Psoas muscle (tissue), 8 donors: ENCODE data around the gene FAM222B. TPM values are rescaled to one million over a fixed set of nuclear protein-coding genes. Genes with fewer than 3 reads are reported as not detected.
A peak's percentile ranks its signal among the peaks of the same experiment; 100 is the strongest.
"Not testable (repeated sequence)": the region's sequence is repeated elsewhere in the genome, so short reads cannot be mapped to it uniquely, and the experiment has no call there.

Source experiments
- ATAC-seq, 4 donors: fragments of 200-7000 bp; cut with Tn5 transposase; one replicate each; pipeline ENCODE4 v1.9.1; 2020; ENCODE audit warnings: moderate library complexity in 3 of 4, mild to moderate bottlenecking in 2 of 4
- DNase-seq, 2 donors: peaks; one replicate each; pipeline ENCODE4 v3.0.0-alpha.2; 2020
- H3K27ac ChIP-seq: fragments of 200-600 bp; one replicate; pipeline ENCODE4 v1.8.0; 2022
- H3K27me3 ChIP-seq, 3 donors: fragments of 200-600 bp in 1 of 3; one replicate each; pipeline versions ENCODE4 v1.6.1 to v1.8.0; 2013 to 2022; ENCODE audit warnings: low read length in 2 of 3, mild to moderate bottlenecking in 2 of 3, moderate library complexity in 1 of 3; ENCODE audit not compliant: insufficient read depth in 3 of 3
- H3K36me3 ChIP-seq, 2 donors: fragments of 200-600 bp in 1 of 2; one replicate each; pipeline versions ENCODE4 v1.6.1 to v1.8.0; 2013 to 2022; ENCODE audit warnings: low read depth in 1 of 2, mild to moderate bottlenecking in 1 of 2, moderate library complexity in 1 of 2; ENCODE audit not compliant: insufficient read depth in 1 of 2
- H3K4me1 ChIP-seq: fragments of 200-600 bp; one replicate; pipeline ENCODE4 v1.8.0; 2022
- H3K4me3 ChIP-seq: fragments of 200-600 bp; one replicate; pipeline ENCODE4 v1.8.0; 2022; ENCODE audit warnings: mild to moderate bottlenecking
- H3K9me3 ChIP-seq: fragments of 200-600 bp; one replicate; pipeline ENCODE4 v1.8.0; 2022
- WGBS, 3 donors: extraction: QIAGEN DNeasy Blood & Tissue Kit; methylation state at CpG; one replicate each; pipeline versions ENCODE4 v1.1.6 to v1.1.7; 2013; 5-methylcytosine and 5-hydroxymethylcytosine counted together
- intact Hi-C, 2 donors: fragments of 100-400 bp; cut with DNase I; formaldehyde crosslinking; loops; one replicate each; pipeline versions ENCODE4 v1.11.0 to v1.14.2; 2022
- polyA plus RNA-seq, 3 donors: library from polyadenylated mRNA; stranded (reverse); fragments of 200-250 nt; gene quantifications; one replicate each; pipeline ENCODE4 v1.2.3, GENCODE V29; 2013
- total RNA-seq, 4 donors: library from RNA; stranded (reverse); fragmentation: NEBNext Ultra II Directional in 2 of 4; extraction: Animal tissue kit (Norgen Biotek cat#: 25700) in 2 of 4; gene quantifications; one replicate each; pipeline versions ENCODE4 v1.2.1 to v1.2.4, GENCODE V29; 2021 to 2023
- TF ChIP-seq, protein P1 (sequence below): fragments of 200-600 bp; IDR thresholded peaks from one replicate; pipeline ENCODE4 v1.8.0; 2022; ENCODE audit warnings: antibody characterized with exemption
- donor health status: healthy with polysubstance abuse.
- donor health status: DM: no; HTN: no; CAD: no; lungs with moderate emphysema.
- donor health status: Bipolar disorder and iron deficiency.
- donor health status: healthy.
- donor health status: DM: yes; HTN: yes; CAD: no.
- donor health status: DM: no; HTN: no; CAD: no.
- donor health status: DM: no; HTN: no; CAD: no.
- donor health status: DM: yes; HTN: yes; CAD: no.

FAM222B gene
- total and polyA plus RNA-seq, 7 donors, result 22.4 to 66.2 (median 32.2) TPM

DNA sequence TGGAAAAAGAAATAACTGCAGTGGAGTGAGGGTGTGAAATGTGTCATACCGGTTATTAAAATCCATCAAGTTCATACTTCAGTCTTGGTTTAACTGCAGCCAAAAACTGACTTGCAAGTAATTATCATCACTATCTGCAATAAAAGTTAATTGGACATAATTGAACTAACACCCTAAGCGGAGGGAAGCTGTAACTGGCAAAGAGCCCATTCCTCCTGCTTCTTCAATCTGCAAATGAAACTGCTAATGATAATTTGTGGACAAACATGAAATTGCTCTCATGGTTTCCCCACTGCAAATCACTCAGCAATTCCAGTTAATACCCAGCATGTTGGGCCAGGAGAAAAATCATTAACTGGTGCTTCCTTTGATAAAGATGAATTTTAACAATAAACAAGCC is 46.5 kb downstream of the FAM222B start:
- H3K36me3 ChIP-seq, result no peaks in the 10 kb centered on the region
- WGBS, 3 donors, result 67 to 77% (median 75%) methylated on average over 2 of the region's 2 CpGs
- H3K4me1 ChIP-seq, result peaks cover 8% of the 10 kb centered on the region
- no peaks in the 10 kb centered on the region for H3K9me3 ChIP-seq
- ATAC-seq, result no peak
- TF ChIP-seq, protein P1, sequence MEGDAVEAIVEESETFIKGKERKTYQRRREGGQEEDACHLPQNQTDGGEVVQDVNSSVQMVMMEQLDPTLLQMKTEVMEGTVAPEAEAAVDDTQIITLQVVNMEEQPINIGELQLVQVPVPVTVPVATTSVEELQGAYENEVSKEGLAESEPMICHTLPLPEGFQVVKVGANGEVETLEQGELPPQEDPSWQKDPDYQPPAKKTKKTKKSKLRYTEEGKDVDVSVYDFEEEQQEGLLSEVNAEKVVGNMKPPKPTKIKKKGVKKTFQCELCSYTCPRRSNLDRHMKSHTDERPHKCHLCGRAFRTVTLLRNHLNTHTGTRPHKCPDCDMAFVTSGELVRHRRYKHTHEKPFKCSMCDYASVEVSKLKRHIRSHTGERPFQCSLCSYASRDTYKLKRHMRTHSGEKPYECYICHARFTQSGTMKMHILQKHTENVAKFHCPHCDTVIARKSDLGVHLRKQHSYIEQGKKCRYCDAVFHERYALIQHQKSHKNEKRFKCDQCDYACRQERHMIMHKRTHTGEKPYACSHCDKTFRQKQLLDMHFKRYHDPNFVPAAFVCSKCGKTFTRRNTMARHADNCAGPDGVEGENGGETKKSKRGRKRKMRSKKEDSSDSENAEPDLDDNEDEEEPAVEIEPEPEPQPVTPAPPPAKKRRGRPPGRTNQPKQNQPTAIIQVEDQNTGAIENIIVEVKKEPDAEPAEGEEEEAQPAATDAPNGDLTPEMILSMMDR, result no peak
- intact Hi-C loops, result no loop called here
- no peak overlapping the region for H3K27ac ChIP-seq
- H3K4me3 ChIP-seq, result no peak overlapping the region
- no peaks in the 10 kb centered on the region for H3K27me3 ChIP-seq
- DNase-seq, result no peak

DNA sequence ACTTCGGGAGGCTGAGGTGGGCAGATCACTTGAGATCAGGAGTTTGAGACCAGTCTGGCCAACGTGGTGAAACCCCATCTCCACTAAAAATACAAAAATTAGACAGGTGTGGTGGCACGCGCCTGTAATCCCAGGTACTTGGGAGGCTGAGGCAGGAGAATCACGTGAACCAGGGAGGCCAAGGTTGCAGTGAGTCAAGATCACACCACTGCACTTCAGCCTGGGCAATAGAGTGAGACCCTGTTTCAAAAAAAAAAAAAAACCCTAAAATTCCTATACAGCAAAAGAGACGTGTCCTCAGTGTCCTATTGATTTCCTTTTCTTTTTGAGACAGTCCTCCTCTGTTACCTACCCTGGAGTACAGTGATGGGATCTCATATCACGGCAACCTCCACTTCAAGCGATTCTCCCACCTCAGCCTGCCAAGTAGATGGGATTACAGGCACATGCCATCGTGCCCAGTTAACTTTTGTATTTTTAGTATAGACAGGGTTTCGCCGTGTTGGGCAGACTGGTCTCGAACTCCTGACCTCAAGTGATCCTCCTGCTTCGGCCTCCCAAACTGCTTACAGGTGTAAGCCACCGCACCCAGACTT is 47.6 kb downstream of the FAM222B start:
- H3K27me3 ChIP-seq, H3K36me3 ChIP-seq, H3K27ac ChIP-seq, intact Hi-C loops, H3K4me3 ChIP-seq, H3K4me1 ChIP-seq, DNase-seq, H3K9me3 ChIP-seq: not testable (repeated sequence)
- ATAC-seq, result peak in 3 of 4 donors; percentile 44 to 77 (median 68)
- WGBS, 3 donors, result 50 to 71% (median 61%) methylated on average over 14 of the region's 14 CpGs

DNA sequence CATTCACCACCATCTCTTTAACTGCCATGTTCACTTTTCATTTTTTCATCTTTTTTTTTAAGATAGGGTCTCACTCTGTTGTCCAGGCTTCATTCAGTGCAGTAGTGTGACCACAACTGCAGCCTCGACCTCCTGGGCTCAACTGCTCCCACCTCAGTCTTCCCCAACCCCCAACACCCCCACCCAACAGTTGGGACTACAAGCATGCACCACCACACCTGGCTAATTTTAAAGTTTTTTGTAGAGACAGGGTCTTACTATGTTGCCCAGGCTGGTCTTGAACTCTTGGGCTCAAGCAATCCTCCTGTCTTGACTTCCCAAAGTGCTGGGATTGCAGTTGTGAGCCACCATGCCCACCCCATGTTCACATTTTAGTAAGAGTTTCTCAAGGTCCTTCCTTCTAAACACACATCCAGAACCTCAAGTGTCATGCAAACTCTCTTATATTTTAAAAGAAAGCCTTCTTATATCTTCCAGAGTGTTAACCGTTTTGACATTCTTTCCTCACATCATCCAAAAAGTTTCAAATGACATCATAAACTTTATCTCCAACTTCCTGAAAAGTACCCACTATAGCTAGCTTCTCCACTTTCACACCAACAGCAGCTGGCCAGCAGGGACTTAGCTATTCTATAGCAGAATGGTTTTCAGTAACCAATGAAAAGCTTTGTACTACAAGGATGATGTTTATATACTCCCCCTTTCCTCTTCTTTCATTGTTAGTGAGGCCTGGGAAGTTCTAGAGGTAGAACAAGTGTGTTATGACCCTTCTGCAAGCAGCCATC is 49.5 kb downstream of the FAM222B start:
- DNase-seq, result no peak
- Histone ChIP-seq H3K27me3 (no peaks in the 10 kb centered on the region), H3K4me3 (no peak overlapping the region), H3K4me1 (peaks cover 8% of the 10 kb centered on the region), H3K27ac (no peak overlapping the region), H3K9me3 (no peaks in the 10 kb centered on the region), H3K36me3 (peaks cover 0 to 3% of the 10 kb centered on the region in 2 donors)
- intact Hi-C loops, result no loop called here
- WGBS, 3 donors, result 59 to 69% (median 67%) methylated on average over 2 of the region's 2 CpGs
- no peak for ATAC-seq
- TF ChIP-seq, protein P1, result no peak

DNA sequence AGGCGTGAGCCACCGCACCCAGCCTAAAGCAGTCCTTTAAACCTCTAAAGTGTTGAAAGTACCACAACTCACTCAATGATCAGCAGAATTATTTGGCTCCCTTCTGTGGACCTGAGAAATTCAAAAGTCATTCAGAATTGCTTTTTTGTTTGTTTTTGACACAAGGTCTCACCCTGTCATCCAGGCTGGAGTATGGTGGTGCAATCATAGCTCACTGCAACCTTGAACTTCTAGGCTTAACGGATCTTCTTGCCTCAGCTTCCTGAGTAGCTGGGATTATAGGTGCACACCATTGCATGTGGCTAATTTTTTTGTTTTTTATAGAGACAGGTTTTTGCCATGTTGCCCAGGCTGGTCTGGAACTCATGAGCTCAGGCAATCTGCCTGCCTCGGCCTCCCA is 54.5 kb downstream of the FAM222B start:
- DNase-seq (no peak), ATAC-seq (no peak)
- no peak overlapping the region for H3K27ac ChIP-seq
- intact Hi-C loops, result no loop called here
- no peak overlapping the region for H3K4me3 ChIP-seq
- TF ChIP-seq, protein P1, result no peak
- H3K4me1 ChIP-seq, result no peaks in the 10 kb centered on the region
- H3K9me3 ChIP-seq, result no peaks in the 10 kb centered on the region
- H3K36me3 ChIP-seq, result peaks cover 0 to 3% of the 10 kb centered on the region in 2 donors
- H3K27me3 ChIP-seq, result no peaks in the 10 kb centered on the region
- 95 to 97% (median 96%) methylated on average over 4 of the region's 4 CpGs for WGBS, 3 donors

DNA sequence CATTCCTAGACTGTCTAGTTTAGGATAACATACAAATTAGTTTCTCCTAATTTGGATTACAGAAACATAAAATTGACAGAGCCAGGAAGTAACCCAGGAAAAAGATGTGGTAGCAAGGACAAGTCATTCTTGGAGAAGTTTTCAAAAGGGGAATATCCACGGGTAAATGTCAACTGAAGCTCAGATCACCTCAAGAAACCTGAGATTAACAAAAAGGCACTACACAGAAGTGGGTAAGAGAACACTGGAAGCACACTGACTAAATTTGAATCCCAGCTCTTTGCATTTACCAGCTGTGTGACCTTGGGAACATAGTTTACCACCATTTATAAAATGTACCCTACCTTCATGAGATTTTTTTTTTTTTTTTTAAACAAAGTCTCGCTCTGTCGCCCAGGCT is 59.4 kb downstream of the FAM222B start:
- Histone ChIP-seq H3K27me3 (no peaks in the 10 kb centered on the region), H3K9me3 (no peaks in the 10 kb centered on the region), H3K4me3 (no peak overlapping the region), H3K4me1 (no peaks in the 10 kb centered on the region), H3K27ac (no peak overlapping the region), H3K36me3 (peaks cover 0 to 6% of the 10 kb centered on the region in 2 donors)
- DNase-seq, result no peak
- no peak for ATAC-seq
- 75 to 87% (median 77%) methylated on average over 3 of the region's 3 CpGs for WGBS, 3 donors
- intact Hi-C loops, result no loop called here
- TF ChIP-seq, protein P1, result no peak

DNA sequence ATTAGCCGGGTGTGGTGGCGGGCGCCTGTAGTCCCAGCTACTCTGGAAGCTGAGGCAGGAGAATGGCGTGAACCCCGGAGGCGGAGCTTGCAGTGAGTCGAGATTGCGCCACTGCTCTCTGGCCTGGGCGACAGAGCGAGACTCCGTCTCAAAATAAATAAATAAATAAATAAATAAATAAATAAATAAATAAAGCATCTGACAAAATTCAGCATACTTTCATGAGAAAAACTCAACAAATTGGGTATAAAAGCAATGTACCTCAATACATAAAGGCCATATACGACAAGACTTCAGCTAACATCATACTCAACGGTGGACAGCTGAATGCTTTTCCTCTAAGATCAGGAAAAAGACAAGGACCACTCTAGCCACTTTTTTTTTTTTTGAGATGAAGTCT is 63.0 kb downstream of the FAM222B start:
- H3K4me1 ChIP-seq, DNase-seq, H3K36me3 ChIP-seq, ATAC-seq, H3K4me3 ChIP-seq, H3K27me3 ChIP-seq, intact Hi-C loops, H3K27ac ChIP-seq, H3K9me3 ChIP-seq: not testable (repeated sequence)
- 95 to 99% (median 97%) methylated on average over 13 of the region's 13 CpGs for WGBS, 3 donors
